Measurements from ENCODE around the gene PPIG.

- TF ChIP-seq CTCF (IDR thresholded peaks at IDR 0.05) (no peak), POLR2A (IDR thresholded peaks at IDR 0.05) (no peak)
These were observed 56.0 kb downstream of the PPIG start for GRCh38 chr2:169640104-169640503.

Measured in stomach (tissue), 4 donors.